Measurements from ENCODE around the gene SRRM3.
"Not testable (repeated sequence)": the region's sequence is repeated elsewhere in the genome, so short reads cannot be mapped to it uniquely, and the experiment has no call there.

The SRRM3 gene

GRCh38 chr7:76290847-76291350 is 89.2 kb downstream of the SRRM3 start:
- DNase-seq (ENCODE audit: low read depth in 2 of 2), result not testable (repeated sequence)

GRCh38 chr7:76291351-76292212 is 89.9 kb downstream of the SRRM3 start:
- DNase-seq (ENCODE audit: low read depth in 2 of 2), result peak; percentile 86 to 94

DNA sequence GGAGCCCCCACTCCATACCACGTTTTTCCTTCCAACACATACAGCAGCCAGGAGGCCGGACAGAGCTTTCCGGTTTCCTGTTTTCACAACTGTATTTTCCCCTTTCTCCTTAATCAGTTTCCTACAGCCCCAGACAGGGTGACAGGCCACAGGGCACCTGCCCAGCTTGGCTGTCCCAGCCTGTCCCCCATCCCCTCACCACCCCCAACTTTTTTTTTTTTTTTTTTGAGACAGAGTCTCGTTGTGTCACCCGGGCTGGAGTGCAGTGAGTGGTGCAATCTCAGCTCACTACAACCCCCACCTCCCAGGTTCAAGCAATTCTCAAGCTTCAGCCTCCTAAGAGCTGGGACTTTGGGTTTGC is 90.5 kb downstream of the SRRM3 start:
- DNase-seq (ENCODE audit: low read depth in 2 of 2), result no peak

DNA sequence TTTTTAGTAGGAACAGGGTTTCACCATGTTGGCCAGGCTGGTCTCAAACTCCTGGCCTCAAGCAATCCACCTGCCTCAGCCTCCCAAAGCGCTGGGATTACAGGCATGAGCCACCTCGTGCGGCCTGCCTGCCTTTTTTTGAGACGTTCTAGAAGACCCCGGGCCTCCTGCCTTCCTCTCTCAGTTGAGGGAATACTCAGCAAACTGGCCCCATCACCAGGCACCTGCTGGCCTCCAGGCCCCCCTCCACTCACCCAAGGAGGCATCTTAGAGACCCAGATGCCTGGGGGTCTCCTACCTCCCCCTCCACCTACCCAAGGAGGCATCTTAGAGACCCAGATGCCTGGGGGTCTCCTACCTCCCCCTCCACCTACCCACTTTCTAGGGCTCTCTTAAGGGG is 91.2 kb downstream of the SRRM3 start:
- not testable (repeated sequence) for DNase-seq (ENCODE audit: low read depth in 2 of 2)

DNA sequence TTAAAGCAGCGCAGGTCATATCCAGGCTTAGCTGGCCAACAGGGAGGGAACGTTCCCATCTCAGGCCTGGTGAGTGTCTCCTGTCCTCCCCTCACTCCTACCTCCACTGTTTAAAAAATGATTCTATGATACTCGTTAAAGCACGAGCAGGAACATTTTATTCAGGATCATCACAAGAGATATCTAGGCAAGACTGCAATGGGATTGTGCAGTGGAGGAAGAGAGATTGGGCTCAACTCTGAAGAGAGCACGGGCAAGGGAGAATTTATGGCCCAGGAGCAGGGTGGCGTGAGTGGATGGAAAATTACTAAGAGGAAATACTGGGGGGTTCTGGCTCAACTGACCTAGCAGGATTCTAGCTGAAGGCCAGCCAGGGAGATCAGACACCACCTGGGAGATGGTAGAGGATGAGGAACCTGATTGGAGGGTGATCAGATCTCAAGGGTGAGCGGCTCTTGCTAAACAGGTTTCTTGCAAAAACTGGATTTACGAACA is 91.8 kb downstream of the SRRM3 start:
- DNase-seq (ENCODE audit: low read depth in 2 of 2), result no peak

GRCh38 chr7:76294344-76295024 is 92.8 kb downstream of the SRRM3 start:
- DNase-seq (ENCODE audit: low read depth in 2 of 2), result no peak

DNA sequence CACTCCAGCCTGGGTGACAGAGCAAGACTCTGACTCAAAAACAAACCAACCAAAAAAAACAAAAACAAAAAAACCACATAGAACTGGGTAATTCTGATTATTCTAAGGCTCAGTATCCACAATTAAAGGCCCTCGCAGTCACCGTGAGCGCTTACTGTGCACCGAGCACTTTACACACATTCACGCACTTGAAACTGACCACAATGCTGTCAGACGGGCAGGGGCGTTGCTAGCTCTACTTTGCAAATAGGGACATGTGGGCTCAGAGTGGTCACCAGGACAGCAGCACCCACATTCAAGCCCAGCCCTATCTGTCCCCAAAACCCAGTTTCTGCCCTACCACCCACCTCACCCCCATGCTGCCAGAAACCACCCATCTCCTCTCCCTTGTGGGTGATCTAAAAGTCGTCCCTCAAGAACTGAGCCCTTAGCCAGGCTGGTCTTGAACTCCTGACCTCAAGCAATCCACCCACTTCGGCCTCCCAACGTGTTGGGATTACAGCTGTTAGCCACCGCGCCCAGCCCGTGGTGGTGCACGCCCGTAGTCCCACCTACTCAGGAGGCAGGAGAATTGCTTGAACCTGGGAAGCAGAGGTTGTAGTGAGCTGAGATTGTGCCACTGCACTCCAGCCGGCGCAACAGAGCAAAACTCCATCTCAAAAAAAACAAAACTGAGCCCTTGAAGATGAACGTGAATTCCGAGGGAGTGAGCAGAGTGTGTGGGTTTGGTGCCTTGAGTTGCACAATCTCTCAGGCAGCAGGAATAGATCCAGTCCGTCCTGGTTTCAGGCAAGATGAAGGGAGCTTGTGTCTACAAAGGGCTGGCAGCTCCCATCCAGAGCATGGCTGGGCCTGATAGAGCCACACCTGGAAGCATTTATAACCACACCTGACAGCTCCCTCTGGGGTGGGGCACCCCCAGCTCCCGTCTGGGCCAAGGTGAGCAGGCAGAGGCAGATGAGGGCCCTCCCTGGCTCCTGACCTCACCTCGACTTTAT is 95.3 kb downstream of the SRRM3 start:
- no peak for DNase-seq (ENCODE audit: low read depth in 2 of 2)

- DNase-seq (ENCODE audit: low read depth in 2 of 2), result no peak
These were observed 98.6 kb downstream of the SRRM3 start for GRCh38 chr7:76300166-76300731.

- no peak for DNase-seq (ENCODE audit: low read depth in 2 of 2)
These were observed 99.3 kb downstream of the SRRM3 start for GRCh38 chr7:76301000-76301399.

DNA sequence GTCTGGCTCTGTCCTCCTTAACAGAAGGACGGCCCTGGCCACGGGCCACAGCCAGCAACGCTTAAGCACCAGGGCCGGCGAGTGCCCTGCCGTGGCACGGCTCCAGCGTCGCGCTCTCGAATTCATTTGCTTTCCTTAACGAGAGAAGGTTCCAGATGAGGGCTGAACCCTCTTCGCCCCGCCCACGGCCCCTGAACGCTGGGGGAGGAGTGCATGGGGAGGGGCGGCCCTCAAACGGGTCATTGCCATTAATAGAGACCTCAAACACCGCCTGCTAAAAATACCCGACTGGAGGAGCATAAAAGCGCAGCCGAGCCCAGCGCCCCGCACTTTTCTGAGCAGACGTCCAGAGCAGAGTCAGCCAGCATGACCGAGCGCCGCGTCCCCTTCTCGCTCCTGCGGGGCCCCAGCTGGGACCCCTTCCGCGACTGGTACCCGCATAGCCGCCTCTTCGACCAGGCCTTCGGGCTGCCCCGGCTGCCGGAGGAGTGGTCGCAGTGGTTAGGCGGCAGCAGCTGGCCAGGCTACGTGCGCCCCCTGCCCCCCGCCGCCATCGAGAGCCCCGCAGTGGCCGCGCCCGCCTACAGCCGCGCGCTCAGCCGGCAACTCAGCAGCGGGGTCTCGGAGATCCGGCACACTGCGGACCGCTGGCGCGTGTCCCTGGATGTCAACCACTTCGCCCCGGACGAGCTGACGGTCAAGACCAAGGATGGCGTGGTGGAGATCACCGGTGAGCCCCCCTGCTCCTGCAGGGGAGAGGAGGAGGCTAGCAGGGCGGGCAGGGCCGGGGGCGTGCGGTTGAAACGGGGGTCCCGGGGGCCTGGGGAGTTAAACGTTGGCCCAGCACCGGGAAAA is 100.9 kb downstream of the SRRM3 start, which contains the start of gene HSPB1:
TSS of gene HSPB1 (plus strand) at position 327 of the 855 bp plus-strand sequence. CDS start at position 367, 40 bp downstream.
- DNase-seq (ENCODE audit: low read depth in 2 of 2), result peak in 1 of 2 donors; percentile 34

GRCh38 chr7:76303202-76304147 is 101.8 kb downstream of the SRRM3 start:
- DNase-seq (ENCODE audit: low read depth in 2 of 2), result peak; percentile 61 to 73

GRCh38 chr7:76304888-76305375 is 103.2 kb downstream of the SRRM3 start:
- DNase-seq (ENCODE audit: low read depth in 2 of 2), result no peak

- not testable (repeated sequence) for DNase-seq (ENCODE audit: low read depth in 2 of 2)
These were observed 107.2 kb downstream of the SRRM3 start for GRCh38 chr7:76308874-76309273.

GRCh38 chr7:76309341-76310101 is 107.8 kb downstream of the SRRM3 start:
- not testable (repeated sequence) for DNase-seq (ENCODE audit: low read depth in 2 of 2)

DNA sequence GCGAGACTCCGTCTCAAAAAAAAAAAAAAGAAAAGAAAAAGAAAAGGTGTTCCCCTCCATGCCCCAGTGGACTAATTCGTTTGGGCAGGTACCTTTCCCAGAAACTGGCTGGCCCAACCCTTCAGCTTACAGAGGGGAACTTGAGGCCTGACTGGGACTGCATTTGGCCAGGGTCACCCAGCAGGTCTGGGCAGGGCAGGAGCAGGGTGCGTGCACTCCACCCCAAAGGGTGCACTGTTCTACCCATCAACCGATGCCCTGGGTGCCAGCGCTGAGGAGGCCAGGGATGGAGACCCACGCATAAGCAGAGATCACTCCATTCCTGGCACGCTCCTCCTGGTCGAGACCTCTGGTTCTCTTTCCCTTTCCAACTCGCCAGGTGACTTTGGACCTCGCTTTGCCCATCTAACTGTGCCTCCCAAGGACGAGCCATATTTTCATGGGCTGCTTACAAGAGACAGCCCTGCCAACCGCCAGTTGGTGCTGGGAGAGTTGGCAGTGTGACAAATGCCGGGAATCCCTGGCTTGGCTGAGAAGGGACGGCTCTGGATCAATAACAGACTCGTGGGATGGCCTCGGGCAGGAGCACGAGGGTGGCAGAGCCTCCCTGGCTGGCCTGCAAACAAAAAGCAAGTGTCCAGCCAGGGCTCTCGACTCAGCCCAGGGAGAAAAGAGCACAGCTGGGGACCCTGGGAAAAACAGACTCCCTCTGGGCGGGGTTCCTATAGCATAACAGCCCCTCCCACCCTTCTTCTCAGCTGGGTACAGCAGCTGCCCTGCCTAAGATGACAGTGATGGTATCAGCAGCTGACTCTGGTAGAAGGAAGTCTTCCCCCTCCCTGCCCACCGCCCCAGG is 108.6 kb downstream of the SRRM3 start:
- DNase-seq (ENCODE audit: low read depth in 2 of 2), result no peak

DNA sequence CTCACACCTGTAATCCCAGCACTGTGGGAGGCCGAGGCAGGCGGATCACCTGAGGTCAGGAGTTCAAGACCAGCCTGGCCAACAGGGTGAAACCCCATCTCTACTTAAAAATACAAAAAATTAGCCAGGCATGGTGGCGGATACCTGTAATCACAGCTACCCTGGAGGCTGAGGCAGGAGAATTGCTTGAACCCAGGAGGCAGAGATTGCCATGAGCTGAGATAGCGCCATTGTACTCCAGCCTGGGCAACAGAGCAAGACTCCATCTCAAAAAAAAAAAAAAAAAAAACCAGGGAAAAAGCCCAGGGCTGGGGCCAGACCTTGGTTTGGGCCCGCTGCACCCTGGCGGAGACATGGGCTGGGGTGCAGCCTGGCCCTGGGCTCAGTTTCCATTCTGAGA is 110.1 kb downstream of the SRRM3 start:
- DNase-seq (ENCODE audit: low read depth in 2 of 2), result not testable (repeated sequence)
